ENCODE measurements around the gene PXMP2. TPM values are rescaled to one million over a fixed set of nuclear protein-coding genes. Genes with fewer than 3 reads are reported as not detected.

Gene PXMP2
- total RNA-seq, 1 experiment from 2014 or later: 52.6 TPM

GRCh38 chr12:132658149-132658894, 29.1 kb upstream of the PXMP2 start:
- TF ChIP-seq CTCF (conservative IDR thresholded peaks at IDR 0.05; ENCODE audit: low read depth, low read length) (no peak), EZH2 (IDR thresholded peaks at IDR 0.05; ENCODE audit: borderline replicate concordance, low read depth, low read length, poor library complexity, severe bottlenecking) (no peak)
- intact Hi-C loops (cut with micrococcal nuclease; ENCODE audit: unreplicated experiment): no loop called here
- ChIA-PET POLR2A (ENCODE audit: low non-redundant PET) (no interaction called here), CTCF (no interaction called here)
- Histone ChIP-seq H3K36me3 (ENCODE audit: insufficient read depth, low read length, poor library complexity, severe bottlenecking) (peaks cover 97% of the 10 kb centered on the region), H3K4me1 (ENCODE audit: insufficient read depth, low read length, poor library complexity, severe bottlenecking) (no peaks in the 10 kb centered on the region), H3K27me3 (replicated peaks; ENCODE audit: insufficient read depth, low read depth, low read length, poor library complexity) (no peaks in the 10 kb centered on the region), H3K27ac (ENCODE audit: low read depth, low read length, poor library complexity, severe bottlenecking) (no peak overlapping the region), H3K4me3 (ENCODE audit: low read depth, low read length, poor library complexity, severe bottlenecking) (no peak overlapping the region), H3K9me3 (ENCODE audit: low read depth, low read length, poor library complexity, severe bottlenecking) (no peaks in the 10 kb centered on the region)
- BruUV-seq (replicated peaks): no TSS peak
- DNase-seq (ENCODE audit: low spot score): no peak

GRCh38 chr12:132659146-132659545, 28.2 kb upstream of the PXMP2 start:
- Histone ChIP-seq H3K9me3 (ENCODE audit: low read depth, low read length, poor library complexity, severe bottlenecking) (no peaks in the 10 kb centered on the region), H3K4me3 (ENCODE audit: low read depth, low read length, poor library complexity, severe bottlenecking) (no peak overlapping the region), H3K36me3 (ENCODE audit: insufficient read depth, low read length, poor library complexity, severe bottlenecking) (peaks cover 97% of the 10 kb centered on the region), H3K27ac (ENCODE audit: low read depth, low read length, poor library complexity, severe bottlenecking) (no peak overlapping the region), H3K4me1 (ENCODE audit: insufficient read depth, low read length, poor library complexity, severe bottlenecking) (no peaks in the 10 kb centered on the region), H3K27me3 (replicated peaks; ENCODE audit: insufficient read depth, low read depth, low read length, poor library complexity) (no peaks in the 10 kb centered on the region)
- intact Hi-C loops (cut with micrococcal nuclease; ENCODE audit: unreplicated experiment): no loop called here
- DNase-seq (ENCODE audit: low spot score): no peak
- no TSS peak for BruUV-seq (replicated peaks)
- CTCF ChIA-PET: no interaction called here
- POLR2A ChIA-PET (ENCODE audit: low non-redundant PET): no interaction called here
- TF ChIP-seq EZH2 (IDR thresholded peaks at IDR 0.05; ENCODE audit: borderline replicate concordance, low read depth, low read length, poor library complexity, severe bottlenecking): no peak
- TF ChIP-seq CTCF (conservative IDR thresholded peaks at IDR 0.05; ENCODE audit: low read depth, low read length): no peak

- no TSS peak for BruUV-seq (replicated peaks)
- TF ChIP-seq EZH2 (IDR thresholded peaks at IDR 0.05; ENCODE audit: borderline replicate concordance, low read depth, low read length, poor library complexity, severe bottlenecking) (no peak), CTCF (conservative IDR thresholded peaks at IDR 0.05; ENCODE audit: low read depth, low read length) (no peak)
- Histone ChIP-seq H3K4me1 (ENCODE audit: insufficient read depth, low read length, poor library complexity, severe bottlenecking) (no peaks in the 10 kb centered on the region), H3K27ac (ENCODE audit: low read depth, low read length, poor library complexity, severe bottlenecking) (no peak overlapping the region), H3K27me3 (replicated peaks; ENCODE audit: insufficient read depth, low read depth, low read length, poor library complexity) (no peaks in the 10 kb centered on the region), H3K4me3 (ENCODE audit: low read depth, low read length, poor library complexity, severe bottlenecking) (no peak overlapping the region), H3K36me3 (ENCODE audit: insufficient read depth, low read length, poor library complexity, severe bottlenecking) (peaks cover 97% of the 10 kb centered on the region), H3K9me3 (ENCODE audit: low read depth, low read length, poor library complexity, severe bottlenecking) (no peaks in the 10 kb centered on the region)
- intact Hi-C loops (cut with micrococcal nuclease; ENCODE audit: unreplicated experiment): no loop called here
- ChIA-PET POLR2A (ENCODE audit: low non-redundant PET) (no interaction called here), CTCF (no interaction called here)
- no peak for DNase-seq (ENCODE audit: low spot score)
Measured at GRCh38 chr12:132660052-132660451, 27.3 kb upstream of the PXMP2 start.
